CD4-positive, alpha-beta T cell treated with Interleukin-17A for 4 hours (primary cell): ENCODE results near the gene KIRREL2.

Experiments used
- DNase-seq: peaks from one replicate; pipeline ENCODE4 v3.0.0-alpha.2; 2020; ENCODE audit warnings: mixed read lengths

KIRREL2 gene

GRCh38 chr19:35845215-35846037 is 11.3 kb upstream of the KIRREL2 start:
- DNase-seq, result peak; percentile 9

GRCh38 chr19:35846038-35846668 is 10.6 kb upstream of the KIRREL2 start:
- no peak for DNase-seq

- no peak for DNase-seq
Observed at GRCh38 chr19:35847911-35848310, 8.8 kb upstream of the KIRREL2 start.

GRCh38 chr19:35848486-35848885 is 8.2 kb upstream of the KIRREL2 start:
- no peak for DNase-seq

GRCh38 chr19:35848919-35849505 is 7.7 kb upstream of the KIRREL2 start:
- DNase-seq, result no peak

GRCh38 chr19:35851213-35852028 is 5.3 kb upstream of the KIRREL2 start:
- DNase-seq, result peak; percentile 19

GRCh38 chr19:35852029-35852780 is 4.5 kb upstream of the KIRREL2 start, which contains the start of gene NPHS1:
NPHS1 (minus strand) TSS chr19:35852504; CDS start chr19:35851837, 667 bp downstream.
- no peak for DNase-seq

GRCh38 chr19:35853038-35853756 is 3.5 kb upstream of the KIRREL2 start:
- no peak for DNase-seq

GRCh38 chr19:35858311-35858710 is 1.6 kb downstream of the KIRREL2 start:
- no peak for DNase-seq

- no peak for DNase-seq
Observed at GRCh38 chr19:35859414-35859813, 2.7 kb downstream of the KIRREL2 start.

- no peak for DNase-seq
Observed at GRCh38 chr19:35860436-35860817, 3.7 kb downstream of the KIRREL2 start.

- no peak for DNase-seq
Observed at GRCh38 chr19:35860818-35861639, 4.3 kb downstream of the KIRREL2 start.

- DNase-seq, result no peak
Observed at GRCh38 chr19:35861640-35862160, 5.0 kb downstream of the KIRREL2 start.

- no peak for DNase-seq
Observed at GRCh38 chr19:35862528-35862927, 5.8 kb downstream of the KIRREL2 start.

GRCh38 chr19:35863018-35863417 is 6.3 kb downstream of the KIRREL2 start:
- DNase-seq, result no peak

GRCh38 chr19:35868172-35868822 is 11.6 kb downstream of the KIRREL2 start, which contains the start of gene APLP1:
APLP1 (plus strand) TSS chr19:35868574; CDS start chr19:35868637, 63 bp downstream.
- DNase-seq, result peak; percentile 78

- DNase-seq, result no peak
Observed at GRCh38 chr19:35868823-35869326, 12.2 kb downstream of the KIRREL2 start.

- DNase-seq, result peak; percentile 82
Observed at GRCh38 chr19:35869327-35870123, 12.8 kb downstream of the KIRREL2 start.
